B cell (primary cell): ENCODE results near the gene ITPR1. TPM values are rescaled to one million over a fixed set of nuclear protein-coding genes. Genes with fewer than 3 reads are reported as not detected.

ENCODE experiments used
- ATAC-seq: fragments of 200-7000 bp; cut with Tn5 transposase; one replicate; pipeline ENCODE4 v1.10.0; 2021; ENCODE audit warnings: low read depth, mild to moderate bottlenecking, moderate number of reproducible peaks, moderate library complexity
- CTCF ChIA-PET: fragments of 350-600 bp; sonication (Branson Sonifier 250); formaldehyde crosslinking; loops from one replicate; lab custom pipeline; 2021; ENCODE audit warnings: antibody characterized with exemption, inconsistent platforms; lab: Charles Lee
- POLR2A ChIA-PET: fragments of 350-600 bp; sonication (Branson Sonifier 250); formaldehyde crosslinking; loops from one replicate; lab custom pipeline; 2021; ENCODE audit warnings: antibody characterized with exemption; lab: Charles Lee
- DNase-seq: peaks from one replicate; pipeline ENCODE4 v3.0.0; 2013
- H2AFZ ChIP-seq: 2 replicates; pipeline ENCODE4 v1.6.1; 2012; ENCODE audit warnings: mild to moderate bottlenecking, low read depth, low read length; ENCODE audit not compliant: insufficient read depth, poor library complexity, severe bottlenecking
- H3K27ac ChIP-seq, 2 donors: 1 replicate in 1 of 2; 2 replicates in 1 of 2; pipeline ENCODE4 v1.5.1; 2012 to 2013; ENCODE audit warnings: low read length in 2 of 2, mild to moderate bottlenecking in 2 of 2, moderate library complexity in 1 of 2
- H3K27me3 ChIP-seq, 4 experiments: fragments of 200-600 bp in 1 of 4; sonication (generic) in 1 of 4; replicated peaks in 1 of 4; 1 replicate in 2 of 4; 2 replicates in 2 of 4; pipeline versions ENCODE4 v1.6.1 to v1.7.0; 2013 to 2016; ENCODE audit warnings: low read length in 3 of 4, mild to moderate bottlenecking in 2 of 4, mixed read lengths in 1 of 4, moderate library complexity in 1 of 4; ENCODE audit not compliant: insufficient read depth in 4 of 4, control insufficient read depth in 3 of 4; ENCODE audit errors: control extremely low read depth in 1 of 4
- H3K36me3 ChIP-seq, 2 experiments: replicated peaks in 1 of 2; 1 replicate in 1 of 2; 2 replicates in 1 of 2; pipeline versions ENCODE4 v1.6.1 to v1.7.1; 2013; ENCODE audit warnings: low read length in 1 of 2; ENCODE audit not compliant: insufficient read depth in 2 of 2, control insufficient read depth in 1 of 2; ENCODE audit errors: control extremely low read depth in 1 of 2, extremely low read depth in 1 of 2
- H3K4me1 ChIP-seq, 2 donors: fragments of 200-600 bp in 1 of 2; sonication (generic) in 1 of 2; 1 replicate in 1 of 2; 2 replicates in 1 of 2; pipeline versions ENCODE4 v1.5.1 to v1.6.1; 2013 to 2017; ENCODE audit warnings: low read length in 2 of 2; ENCODE audit not compliant: control insufficient read depth in 2 of 2, insufficient read depth in 2 of 2
- H3K4me2 ChIP-seq: replicated peaks from 2 replicates; pipeline ENCODE3; 2012; ENCODE audit warnings: mild to moderate bottlenecking, low read depth, low read length; ENCODE audit not compliant: poor library complexity, severe bottlenecking
- H3K4me3 ChIP-seq, 5 experiments: fragments of 200-600 bp in 1 of 5; sonication (generic) in 1 of 5; 1 replicate in 3 of 5; 2 replicates in 2 of 5; pipeline versions ENCODE4 v1.5.1 to v1.7.0; 2011 to 2016; ENCODE audit warnings: low read length in 4 of 5, mild to moderate bottlenecking in 4 of 5, low read depth in 2 of 5, control low read depth in 1 of 5, moderate library complexity in 1 of 5; ENCODE audit not compliant: insufficient read depth in 1 of 5; ENCODE audit errors: control extremely low read depth in 1 of 5, extremely low read depth in 1 of 5
- H3K79me2 ChIP-seq: fragments of 200-600 bp; sonication (generic); one replicate; pipeline ENCODE4 v1.6.0; 2016; ENCODE audit warnings: low read length; ENCODE audit not compliant: control insufficient read depth, insufficient read depth
- H3K9ac ChIP-seq: fragments of 200-600 bp; sonication (generic); 2 replicates; pipeline ENCODE4 v1.6.1; 2017; ENCODE audit warnings: mild to moderate bottlenecking, low read length, moderate library complexity
- H3K9me3 ChIP-seq, 3 donors: one replicate each; pipeline versions ENCODE4 v1.6.1 to v1.7.1; 2013; ENCODE audit warnings: low read length in 2 of 3; ENCODE audit not compliant: control insufficient read depth in 2 of 3, insufficient read depth in 1 of 3; ENCODE audit errors: control extremely low read depth in 1 of 3
- H4K20me1 ChIP-seq: 2 replicates; pipeline ENCODE4 v1.6.0; 2012; ENCODE audit warnings: mild to moderate bottlenecking, low read length; ENCODE audit not compliant: insufficient read depth, control insufficient read depth, poor library complexity, severe bottlenecking
- H3K27ac Mint-ChIP-seq: one replicate; pipeline ENCODE4 v1.8.0; 2021; ENCODE audit warnings: mixed read lengths
- H3K27me3 Mint-ChIP-seq: one replicate; pipeline ENCODE4 v1.8.0; 2021; ENCODE audit warnings: mixed read lengths
- H3K4me1 Mint-ChIP-seq: one replicate; pipeline ENCODE4 v1.8.0; 2021; ENCODE audit warnings: mixed read lengths
- H3K4me3 Mint-ChIP-seq: one replicate; pipeline ENCODE4 v1.8.0; 2021; ENCODE audit warnings: mixed read lengths
- H3K9me3 Mint-ChIP-seq: one replicate; pipeline ENCODE4 v1.8.0; 2022; ENCODE audit warnings: mixed read lengths; ENCODE audit not compliant: insufficient read depth
- EZH2 ChIP-seq: IDR thresholded peaks from 2 replicates; pipeline ENCODE4 v1.6.1; 2012; ENCODE audit warnings: borderline replicate concordance, low read depth, mild to moderate bottlenecking, moderate library complexity, low read length; ENCODE audit not compliant: insufficient read depth, poor library complexity, severe bottlenecking
- WGBS: methylation state at CpG from one replicate; pipeline ENCODE4 v1.1.5; 2013; ENCODE audit warnings: missing lambda C conversion rate; ENCODE audit not compliant: insufficient coverage; 5-methylcytosine and 5-hydroxymethylcytosine counted together
- intact Hi-C: fragments of 100-400 bp; cut with micrococcal nuclease; formaldehyde crosslinking; loops from one replicate; pipeline ENCODE4 v1.10.0; 2022
- polyA plus RNA-seq: library from polyadenylated mRNA; depleted of rRNA; stranded (reverse); fragments of >200 nt; gene quantifications from 2 replicates; pipeline ENCODE4 v1.2.3, GENCODE V29; 2012
- total RNA-seq, 2 donors: library from RNA; stranded (reverse); fragments of 120-200 nt in 1 of 2; gene quantifications; 1 replicate in 1 of 2; 2 replicates in 1 of 2; pipeline versions ENCODE4 v1.2.3 to v1.2.4, GENCODE V29; 2013 to 2022
- TF ChIP-seq, protein P1 (sequence below): fragments of 200-600 bp; IDR thresholded peaks from one replicate; pipeline ENCODE4 v1.8.0; 2022; ENCODE audit warnings: antibody characterized with exemption, mild to moderate bottlenecking

ITPR1 gene
- total and polyA plus RNA-seq, 2 donors (not counting 1 experiment from before 2014, with no cell fraction given) = 64.0 to 332 TPM

GRCh38 chr3:4786431-4786830, 293.3 kb downstream of the ITPR1 start:
- Histone ChIP-seq H3K79me2 (no peaks in the 10 kb centered on the region), H3K36me3 (peaks cover 10 to 85% of the 10 kb centered on the region in 2 experiments), H3K27me3 (no peaks in the 10 kb centered on the region), H3K27ac (no peak overlapping the region), H3K4me3 (no peak overlapping the region), H4K20me1 (peaks cover 8% of the 10 kb centered on the region), H2AFZ (no peak overlapping the region), H3K9me3 (no peaks in the 10 kb centered on the region), H3K4me1 (no peaks in the 10 kb centered on the region), H3K4me2 (no peak overlapping the region), H3K9ac (no peak overlapping the region)
- DNase-seq (no peak), ATAC-seq (no peak)
- WGBS = 100% methylated on average over 1 of the region's 3 CpGs
- TF ChIP-seq, protein P1, sequence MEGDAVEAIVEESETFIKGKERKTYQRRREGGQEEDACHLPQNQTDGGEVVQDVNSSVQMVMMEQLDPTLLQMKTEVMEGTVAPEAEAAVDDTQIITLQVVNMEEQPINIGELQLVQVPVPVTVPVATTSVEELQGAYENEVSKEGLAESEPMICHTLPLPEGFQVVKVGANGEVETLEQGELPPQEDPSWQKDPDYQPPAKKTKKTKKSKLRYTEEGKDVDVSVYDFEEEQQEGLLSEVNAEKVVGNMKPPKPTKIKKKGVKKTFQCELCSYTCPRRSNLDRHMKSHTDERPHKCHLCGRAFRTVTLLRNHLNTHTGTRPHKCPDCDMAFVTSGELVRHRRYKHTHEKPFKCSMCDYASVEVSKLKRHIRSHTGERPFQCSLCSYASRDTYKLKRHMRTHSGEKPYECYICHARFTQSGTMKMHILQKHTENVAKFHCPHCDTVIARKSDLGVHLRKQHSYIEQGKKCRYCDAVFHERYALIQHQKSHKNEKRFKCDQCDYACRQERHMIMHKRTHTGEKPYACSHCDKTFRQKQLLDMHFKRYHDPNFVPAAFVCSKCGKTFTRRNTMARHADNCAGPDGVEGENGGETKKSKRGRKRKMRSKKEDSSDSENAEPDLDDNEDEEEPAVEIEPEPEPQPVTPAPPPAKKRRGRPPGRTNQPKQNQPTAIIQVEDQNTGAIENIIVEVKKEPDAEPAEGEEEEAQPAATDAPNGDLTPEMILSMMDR = no peak
- no peak for TF ChIP-seq EZH2
- ChIA-PET CTCF (interaction anchor here (0.6 to 1.8 kb wide), 2 partner anchors 268 to 1552 kb away, joined by 3 to 5 read pairs; no protein-coding TSS in a partner anchor), POLR2A (no interaction called here)
- Mint-ChIP-seq H3K27ac (no peak overlapping the region), H3K4me3 (no peak overlapping the region), H3K9me3 (no peaks in the 10 kb centered on the region), H3K27me3 (no peaks in the 10 kb centered on the region), H3K4me1 (no peaks in the 10 kb centered on the region)
- intact Hi-C loops = no loop called here

- H2AFZ ChIP-seq = no peak overlapping the region
- H3K79me2 ChIP-seq = no peaks in the 10 kb centered on the region
- H3K4me3 Mint-ChIP-seq = no peak overlapping the region
- 97% methylated on average over 3 of the region's 4 CpGs for WGBS
- H3K4me1 Mint-ChIP-seq = no peaks in the 10 kb centered on the region
- H3K9me3 ChIP-seq = peaks cover 0 to 6% (median 0%) of the 10 kb centered on the region in 3 donors
- ChIA-PET POLR2A (no interaction called here), CTCF (no interaction called here)
- H3K9ac ChIP-seq = no peak overlapping the region
- no peaks in the 10 kb centered on the region for H3K27me3 Mint-ChIP-seq
- H3K4me3 ChIP-seq = no peak overlapping the region
- H4K20me1 ChIP-seq = peaks cover 17% of the 10 kb centered on the region
- H3K4me1 ChIP-seq = no peaks in the 10 kb centered on the region
- H3K27ac Mint-ChIP-seq = no peak overlapping the region
- peaks cover 6 to 89% of the 10 kb centered on the region in 2 experiments for H3K36me3 ChIP-seq
- no peak overlapping the region for H3K27ac ChIP-seq
- TF ChIP-seq, protein P1 = no peak
- TF ChIP-seq EZH2 = no peak
- H3K9me3 Mint-ChIP-seq = no peaks in the 10 kb centered on the region
- H3K4me2 ChIP-seq = no peak overlapping the region
- H3K27me3 ChIP-seq = no peaks in the 10 kb centered on the region
- no peak for DNase-seq
- ATAC-seq = no peak
- intact Hi-C loops = no loop called here
Observed at GRCh38 chr3:4791358-4791757, 298.2 kb downstream of the ITPR1 start.
